Astrocyte of the spinal cord (primary cell): ENCODE measurements around the gene SMIM26.

Source experiments
- DNase-seq: peaks from one replicate; pipeline ENCODE4 v3.0.0; 2011; ENCODE audit warnings: low read depth, low spot score
- H3K4me3 ChIP-seq: 2 replicates; pipeline ENCODE4 v1.5.1; 2011; ENCODE audit warnings: low read depth, mild to moderate bottlenecking, low read length, moderate library complexity
- CTCF ChIP-seq: IDR thresholded peaks from 2 replicates; pipeline ENCODE4 v1.5.1; 2012; ENCODE audit warnings: low read depth, mild to moderate bottlenecking, low read length, inconsistent platforms
- in situ Hi-C: cut with HindIII; loops from 2 replicates; pipeline ENCODE4 v1.10.0; 2017; ENCODE audit warnings: low sequenced_read_pairs

Gene SMIM26

DNA sequence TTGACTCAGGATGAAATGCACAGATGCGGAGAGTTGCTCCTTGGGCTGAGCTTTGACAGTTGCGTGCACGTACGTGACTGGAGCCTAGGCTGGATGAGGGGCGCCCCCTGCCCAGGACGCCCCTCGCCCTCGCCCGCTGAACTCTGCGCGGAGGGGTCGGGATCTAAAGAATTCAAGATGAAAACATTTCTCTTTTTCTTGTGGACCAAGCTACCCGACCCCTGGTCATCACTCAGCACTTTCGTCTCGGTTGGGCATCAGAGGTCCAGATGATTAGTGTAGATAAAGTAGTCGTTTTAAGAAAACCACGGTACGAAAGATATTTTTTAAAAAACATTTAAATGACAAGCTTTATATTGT lies 21.3 kb downstream of the SMIM26 start:
- DNase-seq = no peak
- TF ChIP-seq CTCF = no peak
- H3K4me3 ChIP-seq = peak overlapping the region; percentile 62
- in situ Hi-C loops = no loop called here

DNA sequence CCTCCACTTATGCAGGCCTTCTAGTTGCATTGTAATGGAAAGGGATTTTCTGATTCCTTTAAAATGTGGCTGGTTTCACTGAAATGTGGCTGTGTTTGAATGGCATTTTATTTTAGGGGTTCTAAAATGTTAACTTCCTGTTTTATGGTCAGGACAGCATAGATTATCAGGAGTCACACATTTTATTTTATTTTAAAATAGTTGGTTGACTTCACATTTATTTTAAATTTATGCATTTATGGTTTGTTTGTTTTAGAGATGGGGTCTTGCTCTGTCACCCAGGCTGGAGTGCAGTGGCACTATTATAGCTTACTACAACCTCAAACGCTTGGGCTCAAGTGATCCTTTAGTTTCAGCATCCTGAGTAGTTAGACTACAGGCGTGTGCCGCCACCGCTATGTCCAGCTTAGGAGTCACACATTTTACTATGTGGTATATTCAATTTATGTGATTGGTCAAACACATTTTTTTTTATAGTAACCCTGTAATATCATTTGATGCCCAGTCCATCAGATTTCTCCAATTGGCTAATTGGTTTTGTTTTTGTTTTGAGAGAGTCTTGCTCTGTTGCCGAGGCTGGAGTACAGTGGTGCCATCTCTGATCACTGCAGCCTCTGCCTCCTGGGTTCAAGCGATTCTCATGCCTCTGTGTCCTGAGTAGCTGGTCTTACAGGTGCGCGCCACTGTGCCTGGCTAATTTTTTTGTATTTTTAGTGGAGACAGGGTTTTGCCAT lies 22.9 kb downstream of the SMIM26 start:
- in situ Hi-C loops = no loop called here
- no peak for DNase-seq
- no peak for TF ChIP-seq CTCF
- H3K4me3 ChIP-seq = no peak overlapping the region

DNA sequence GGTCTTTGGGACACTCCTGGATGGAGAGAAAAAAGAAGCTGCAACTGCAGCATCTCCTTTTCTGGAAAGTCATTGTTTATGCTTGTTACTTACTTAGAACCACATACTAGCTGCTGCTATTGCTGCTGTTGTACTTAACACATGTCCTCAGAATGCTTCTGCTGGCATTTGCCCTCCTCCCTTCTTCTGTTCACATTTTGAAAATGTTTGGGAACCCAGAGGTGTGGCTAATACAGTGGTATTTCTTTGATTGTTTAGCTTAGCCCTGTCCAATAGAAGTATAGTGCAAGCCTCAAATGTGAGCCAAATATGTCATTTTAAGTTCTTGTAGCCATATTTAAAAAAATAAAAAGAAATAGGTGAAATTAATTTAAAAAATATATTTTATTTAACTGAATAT lies 29.0 kb downstream of the SMIM26 start:
- H3K4me3 ChIP-seq = no peak overlapping the region
- DNase-seq = no peak
- in situ Hi-C loops = no loop called here
- no peak for TF ChIP-seq CTCF

- H3K4me3 ChIP-seq = no peak overlapping the region
- no peak for TF ChIP-seq CTCF
- in situ Hi-C loops = no loop called here
- DNase-seq = no peak
Observed at GRCh38 chr20:18609741-18610140, 42.5 kb downstream of the SMIM26 start.

DNA sequence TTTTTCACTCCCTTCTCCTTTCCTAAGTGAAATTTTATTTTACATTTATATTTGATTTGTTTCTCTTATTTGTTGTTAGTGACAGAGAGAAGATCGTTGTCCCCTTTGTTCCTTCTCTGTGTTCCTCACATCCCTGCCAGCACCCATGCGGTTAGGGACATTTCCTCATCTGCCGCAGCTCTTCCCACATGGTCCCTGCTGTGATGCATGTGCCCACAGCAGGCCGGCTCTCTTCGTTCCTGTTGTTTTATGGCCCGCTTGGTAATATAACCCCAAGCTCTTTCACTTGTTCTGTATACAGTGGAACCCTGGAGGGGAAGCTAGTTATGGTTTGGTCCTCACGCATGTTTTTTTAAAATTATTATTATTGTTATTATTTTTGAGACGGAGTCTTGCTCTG lies 44.3 kb downstream of the SMIM26 start:
- in situ Hi-C loops = no loop called here
- DNase-seq = peak; percentile 12
- TF ChIP-seq CTCF = no peak
- no peak overlapping the region for H3K4me3 ChIP-seq

DNA sequence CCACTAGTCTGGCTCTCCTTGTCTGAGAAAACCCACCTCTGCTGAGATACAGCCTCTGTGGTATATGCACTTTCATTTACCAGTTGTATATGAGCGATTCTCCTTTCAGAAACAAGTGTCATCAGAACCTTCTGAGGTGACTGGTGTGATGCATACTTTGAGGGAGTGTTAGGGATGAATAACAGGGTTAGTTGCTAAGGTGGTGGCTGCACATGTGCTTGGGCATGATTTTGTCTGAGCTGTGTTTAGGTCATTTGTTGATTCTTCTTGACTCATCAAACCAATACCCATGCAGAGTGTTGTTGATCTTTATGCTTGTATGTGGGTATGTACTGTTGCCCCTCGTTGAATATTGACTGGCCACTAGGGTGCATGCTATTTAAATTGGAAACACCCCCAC lies 46.3 kb downstream of the SMIM26 start:
- in situ Hi-C loops = no loop called here
- no peak overlapping the region for H3K4me3 ChIP-seq
- TF ChIP-seq CTCF = no peak
- peak; percentile 28 for DNase-seq

- in situ Hi-C loops = no loop called here
- DNase-seq = no peak
- no peak for TF ChIP-seq CTCF
- H3K4me3 ChIP-seq = no peak overlapping the region
Observed at GRCh38 chr20:18614244-18614643, 47.0 kb downstream of the SMIM26 start.
